Transverse colon (tissue), 4 donors: Measurements from ENCODE around the gene FCRLA. TPM values are rescaled to one million over a fixed set of nuclear protein-coding genes. Genes with fewer than 3 reads are reported as not detected.
"Not testable (repeated sequence)": the region's sequence is repeated elsewhere in the genome, so short reads cannot be mapped to it uniquely, and the experiment has no call there.

Experiments
- DNase-seq: peaks from one replicate; pipeline ENCODE4 v3.0.0-alpha.2; 2019
- H3K27ac ChIP-seq, 4 donors: fragments of 200-600 bp; sonication (generic); 2 replicates each; pipeline ENCODE4 v1.5.1; 2016 to 2018; ENCODE audit warnings: inconsistent platforms in 4 of 4
- H3K27me3 ChIP-seq: fragments of 200-600 bp; sonication (generic); 2 replicates; pipeline ENCODE4 v1.5.1; 2017; ENCODE audit warnings: inconsistent platforms
- H3K36me3 ChIP-seq, 4 donors: fragments of 200-600 bp; sonication (generic); 2 replicates each; pipeline ENCODE4 v1.5.1; 2017 to 2019; ENCODE audit warnings: inconsistent platforms in 4 of 4
- H3K4me1 ChIP-seq, 4 donors: fragments of 200-600 bp; sonication (generic); 2 replicates each; pipeline ENCODE4 v1.5.1; 2017 to 2020; ENCODE audit warnings: inconsistent platforms in 4 of 4
- H3K4me3 ChIP-seq, 4 donors: fragments of 200-600 bp; sonication (generic); 1 replicate in 1 of 4; 2 replicates in 3 of 4; pipeline versions ENCODE4 v1.5.1 to v1.6.1; 2017 to 2019; ENCODE audit warnings: inconsistent platforms in 4 of 4
- H3K9me3 ChIP-seq, 2 donors: fragments of 200-600 bp; sonication (generic); 2 replicates each; pipeline ENCODE4 v1.5.1; 2017 to 2019; ENCODE audit warnings: inconsistent platforms in 2 of 2
- EP300 ChIP-seq: sonication (generic); formaldehyde crosslinking; IDR thresholded peaks from one replicate; pipeline ENCODE4 v1.6.1; 2017; ENCODE audit warnings: antibody characterized with exemption, low read depth
- POLR2A ChIP-seq: fragments of 450-650 bp; IDR thresholded peaks from one replicate; pipeline ENCODE4 v1.6.1; 2016; ENCODE audit warnings: antibody characterized with exemption, mild to moderate bottlenecking, moderate library complexity
- POLR2AphosphoS5 ChIP-seq, 3 donors: sonication (generic); formaldehyde crosslinking; IDR thresholded peaks; one replicate each; pipeline ENCODE4 v1.6.1; 2016; ENCODE audit warnings: antibody characterized with exemption in 3 of 3
- WGBS, 2 donors: methylation state at CpG; one replicate each; pipeline ENCODE4 v1.1.5; 2018; ENCODE audit warnings: low coverage in 1 of 2; 5-methylcytosine and 5-hydroxymethylcytosine counted together
- in situ Hi-C, 4 donors: fragments of 200-750 bp; cut with MboI; loops; one replicate each; pipeline versions ENCODE4 v1.15.0 to v1.15.1; 2017; ENCODE audit warnings: low sequenced_read_pairs in 3 of 4, low pct_ligation_motif_present in 1 of 4, low pct_unique_long_range_greater_than_20kb in 1 of 4
- intact Hi-C: fragments of 100-400 bp; cut with DNase I; formaldehyde crosslinking; loops from one replicate; pipeline ENCODE4 v1.15.1; 2023; ENCODE audit warnings: low total_unique reads
- total RNA-seq, 4 donors: library from RNA; depleted of rRNA; stranded (reverse); fragments of >200 nt; gene quantifications; one replicate each; pipeline ENCODE4 v1.1.0, GENCODE V29; 2016
- TF ChIP-seq, protein P1 (sequence below), 5 experiments: fragments of 200-600 bp in 3 of 5; fragments of 450-650 bp in 2 of 5; sonication (generic) in 3 of 5; IDR thresholded peaks; 1 replicate in 2 of 5; 2 replicates in 3 of 5; pipeline ENCODE4 v1.5.1; 2016 to 2017; ENCODE audit warnings: antibody characterized with exemption in 5 of 5, inconsistent platforms in 3 of 5, mild to moderate bottlenecking in 2 of 5, moderate library complexity in 1 of 5

The FCRLA gene
- total RNA-seq, 4 donors from 2014 or later: 0.41 to 13.1 (median 7.0) TPM; not detected in 1

GRCh38 chr1:161681879-161682278 lies 25.1 kb upstream of the FCRLA start:
- Histone ChIP-seq H3K4me3 (no peak overlapping the region), H3K27me3 (peaks cover 36% of the 10 kb centered on the region), H3K36me3 (no peaks in the 10 kb centered on the region), H3K4me1 (no peaks in the 10 kb centered on the region), H3K9me3 (no peaks in the 10 kb centered on the region), H3K27ac (no peak overlapping the region)
- no peak for DNase-seq
- WGBS, 2 donors: 73 to 74% methylated on average over 3 of the region's 3 CpGs
- no peak for TF ChIP-seq EP300
- intact Hi-C loops: no loop called here
- in situ Hi-C loops: no loop called here

GRCh38 chr1:161688946-161689345 lies 18.1 kb upstream of the FCRLA start:
- Histone ChIP-seq H3K4me3 (no peak overlapping the region), H3K9me3 (no peaks in the 10 kb centered on the region), H3K27ac (no peak overlapping the region), H3K36me3 (no peaks in the 10 kb centered on the region), H3K4me1 (no peaks in the 10 kb centered on the region), H3K27me3 (peaks cover 35% of the 10 kb centered on the region)
- intact Hi-C loops (no loop called here), in situ Hi-C loops (no loop called here)
- DNase-seq: no peak
- WGBS, 2 donors: 68 to 79% methylated on average over 3 of the region's 3 CpGs
- TF ChIP-seq, protein P1, sequence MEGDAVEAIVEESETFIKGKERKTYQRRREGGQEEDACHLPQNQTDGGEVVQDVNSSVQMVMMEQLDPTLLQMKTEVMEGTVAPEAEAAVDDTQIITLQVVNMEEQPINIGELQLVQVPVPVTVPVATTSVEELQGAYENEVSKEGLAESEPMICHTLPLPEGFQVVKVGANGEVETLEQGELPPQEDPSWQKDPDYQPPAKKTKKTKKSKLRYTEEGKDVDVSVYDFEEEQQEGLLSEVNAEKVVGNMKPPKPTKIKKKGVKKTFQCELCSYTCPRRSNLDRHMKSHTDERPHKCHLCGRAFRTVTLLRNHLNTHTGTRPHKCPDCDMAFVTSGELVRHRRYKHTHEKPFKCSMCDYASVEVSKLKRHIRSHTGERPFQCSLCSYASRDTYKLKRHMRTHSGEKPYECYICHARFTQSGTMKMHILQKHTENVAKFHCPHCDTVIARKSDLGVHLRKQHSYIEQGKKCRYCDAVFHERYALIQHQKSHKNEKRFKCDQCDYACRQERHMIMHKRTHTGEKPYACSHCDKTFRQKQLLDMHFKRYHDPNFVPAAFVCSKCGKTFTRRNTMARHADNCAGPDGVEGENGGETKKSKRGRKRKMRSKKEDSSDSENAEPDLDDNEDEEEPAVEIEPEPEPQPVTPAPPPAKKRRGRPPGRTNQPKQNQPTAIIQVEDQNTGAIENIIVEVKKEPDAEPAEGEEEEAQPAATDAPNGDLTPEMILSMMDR (IDR thresholded peaks at IDR 0.05): no peak
- no peak for TF ChIP-seq POLR2AphosphoS5 (IDR thresholded peaks at IDR 0.05)
- no peak for TF ChIP-seq POLR2A
- TF ChIP-seq EP300: no peak

- H3K4me3 ChIP-seq: no peak overlapping the region
- no peak for DNase-seq
- intact Hi-C loops (no loop called here), in situ Hi-C loops (no loop called here)
- H3K9me3 ChIP-seq: no peaks in the 10 kb centered on the region
- no peaks in the 10 kb centered on the region for H3K36me3 ChIP-seq
- no peaks in the 10 kb centered on the region for H3K4me1 ChIP-seq
- peaks cover 29% of the 10 kb centered on the region for H3K27me3 ChIP-seq
- no peak overlapping the region for H3K27ac ChIP-seq
- 54 to 65% methylated on average over 3 of the region's 3 CpGs for WGBS, 2 donors
- no peak for TF ChIP-seq POLR2A
- TF ChIP-seq, protein P1 (IDR thresholded peaks at IDR 0.05): no peak
- TF ChIP-seq POLR2AphosphoS5 (IDR thresholded peaks at IDR 0.05): no peak
- TF ChIP-seq EP300: no peak
Observed at GRCh38 chr1:161691846-161692245, 15.2 kb upstream of the FCRLA start.

GRCh38 chr1:161693020-161693712 lies 13.9 kb upstream of the FCRLA start:
- H3K36me3 ChIP-seq, intact Hi-C loops, in situ Hi-C loops, H3K4me1 ChIP-seq, H3K27ac ChIP-seq, H3K4me3 ChIP-seq, DNase-seq, H3K9me3 ChIP-seq: not testable (repeated sequence)
- H3K27me3 ChIP-seq: peaks cover 29% of the 10 kb centered on the region
- 85 to 100% methylated on average over 1 to 14 of the region's 14 CpGs for WGBS, 2 donors

DNA sequence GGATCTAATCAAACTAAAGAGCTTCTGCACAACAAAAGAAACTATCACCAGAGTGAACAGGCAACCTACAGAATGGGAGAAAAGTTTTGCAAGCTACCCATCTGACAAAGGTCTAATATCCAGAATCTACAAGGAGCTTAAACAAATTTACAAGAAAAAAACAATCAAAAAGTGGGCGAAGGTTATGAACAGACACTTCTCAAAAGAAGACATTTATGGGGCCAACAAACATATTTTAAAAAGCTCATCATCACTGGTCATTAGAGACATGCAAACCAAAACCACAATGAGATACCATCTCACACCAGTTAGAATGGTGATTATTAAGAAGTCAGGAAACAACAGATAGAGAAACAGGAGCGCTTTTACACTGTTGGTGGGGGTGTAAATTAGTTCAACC lies 8.7 kb upstream of the FCRLA start:
- intact Hi-C loops, DNase-seq, H3K36me3 ChIP-seq, H3K4me1 ChIP-seq, H3K4me3 ChIP-seq, H3K27ac ChIP-seq, H3K9me3 ChIP-seq, in situ Hi-C loops: not testable (repeated sequence)
- WGBS, 2 donors: 86 to 92% methylated on average over 2 of the region's 2 CpGs
- H3K27me3 ChIP-seq: peaks cover 14% of the 10 kb centered on the region

GRCh38 chr1:161702250-161702649 lies 4.8 kb upstream of the FCRLA start:
- intact Hi-C loops: no loop called here
- no peaks in the 10 kb centered on the region for H3K27me3 ChIP-seq
- WGBS, 2 donors: 57% methylated on average over 8 of the region's 8 CpGs; no CpG with 5 or more reads in 1 of the 2 donors
- peak; percentile 53 for DNase-seq
- H3K27ac ChIP-seq: no peak overlapping the region
- no peaks in the 10 kb centered on the region for H3K36me3 ChIP-seq
- in situ Hi-C loops: no loop called here
- H3K4me1 ChIP-seq: no peaks in the 10 kb centered on the region
- no peak overlapping the region for H3K4me3 ChIP-seq
- no peaks in the 10 kb centered on the region for H3K9me3 ChIP-seq
- TF ChIP-seq POLR2AphosphoS5 (IDR thresholded peaks at IDR 0.05): no peak
